Pancreas (tissue), 10 donors: ENCODE data around the gene SLC2A6. TPM values are rescaled to one million over a fixed set of nuclear protein-coding genes. Genes with fewer than 3 reads are reported as not detected.

Source experiments
- ATAC-seq, 4 donors: fragments of 200-7000 bp; cut with Tn5 transposase; one replicate each; pipeline versions ENCODE4 v1.8.0 to v1.9.1; 2020; ENCODE audit warnings: mild to moderate bottlenecking in 4 of 4, moderate library complexity in 4 of 4
- DNase-seq, 6 donors: peaks; one replicate each; pipeline ENCODE4 v3.0.0-alpha.2; 2020
- FAIRE-seq: peaks from 2 replicates; lab custom pipeline; 2012; peaks lifted over from hg19 to GRCh38; lab: Jason Lieb, UNC
- H3K27ac ChIP-seq, 4 donors: fragments of 200-600 bp; sonication (generic); 1 replicate in 3 of 4; 2 replicates in 1 of 4; pipeline versions ENCODE4 v1.5.0 to v1.8.0; 2020
- H3K27me3 ChIP-seq, 4 donors: fragments of 200-600 bp; one replicate each; pipeline ENCODE4 v1.8.0; 2021
- H3K36me3 ChIP-seq, 3 donors: fragments of 200-600 bp; sonication (generic) in 1 of 3; one replicate each; pipeline versions ENCODE4 v1.5.0 to v1.8.0; 2020 to 2021
- H3K4me1 ChIP-seq, 3 donors: fragments of 200-600 bp; one replicate each; pipeline ENCODE4 v1.8.0; 2021
- H3K4me3 ChIP-seq, 4 donors: fragments of 200-600 bp; sonication (generic) in 2 of 4; one replicate each; pipeline versions ENCODE4 v1.5.0 to v1.8.0; 2020 to 2021
- H3K9me3 ChIP-seq, 4 donors: fragments of 200-600 bp; one replicate each; pipeline ENCODE4 v1.8.0; 2021
- WGBS, 2 donors: extraction: QIAGEN DNeasy Blood & Tissue Kit; methylation state at CpG; one replicate each; pipeline ENCODE4 v1.1.7; 2013; 5-methylcytosine and 5-hydroxymethylcytosine counted together
- intact Hi-C, 3 donors: fragments of 100-400 bp; cut with DNase I; formaldehyde crosslinking; loops; one replicate each; pipeline versions ENCODE4 v1.11.1 to v1.14.2; 2022
- polyA plus RNA-seq, 2 donors: library from polyadenylated mRNA; stranded (reverse); fragments of 200-250 nt; gene quantifications; one replicate each; pipeline ENCODE4 v1.2.3, GENCODE V29; 2013
- total RNA-seq, 6 donors: library from RNA; stranded (reverse); fragmentation: NEBNext Ultra II Directional in 4 of 6; extraction: Animal tissue kit (Norgen Biotek cat#: 25700) in 4 of 6; gene quantifications; one replicate each; pipeline versions ENCODE4 v1.2.1 to v1.2.4, GENCODE V29; 2021 to 2023
- TF ChIP-seq, protein P1 (sequence below), 4 donors: fragments of 200-600 bp; sonication (generic) in 3 of 4; IDR thresholded peaks; one replicate each; pipeline versions ENCODE4 v1.5.0 to v1.8.0; 2021; ENCODE audit warnings: antibody characterized with exemption in 4 of 4
- donor health status: healthy with polysubstance abuse.
- donor health status: DM: no; HTN: no; CAD: no; lungs with moderate emphysema.
- donor health status: DM: no; HTN: no; CAD: no.
- donor health status: control.
- donor health status: control.
- donor health status: Bipolar disorder and iron deficiency.
- donor health status: DM: yes; HTN: yes; CAD: no.
- donor health status: DM: no; HTN: no; CAD: no.
- donor health status: DM: no; HTN: no; CAD: no.
- donor health status: DM: yes; HTN: yes; CAD: no.

SLC2A6 gene
- total and polyA plus RNA-seq, 8 donors = 1.1 to 6.7 (median 3.9) TPM

DNA sequence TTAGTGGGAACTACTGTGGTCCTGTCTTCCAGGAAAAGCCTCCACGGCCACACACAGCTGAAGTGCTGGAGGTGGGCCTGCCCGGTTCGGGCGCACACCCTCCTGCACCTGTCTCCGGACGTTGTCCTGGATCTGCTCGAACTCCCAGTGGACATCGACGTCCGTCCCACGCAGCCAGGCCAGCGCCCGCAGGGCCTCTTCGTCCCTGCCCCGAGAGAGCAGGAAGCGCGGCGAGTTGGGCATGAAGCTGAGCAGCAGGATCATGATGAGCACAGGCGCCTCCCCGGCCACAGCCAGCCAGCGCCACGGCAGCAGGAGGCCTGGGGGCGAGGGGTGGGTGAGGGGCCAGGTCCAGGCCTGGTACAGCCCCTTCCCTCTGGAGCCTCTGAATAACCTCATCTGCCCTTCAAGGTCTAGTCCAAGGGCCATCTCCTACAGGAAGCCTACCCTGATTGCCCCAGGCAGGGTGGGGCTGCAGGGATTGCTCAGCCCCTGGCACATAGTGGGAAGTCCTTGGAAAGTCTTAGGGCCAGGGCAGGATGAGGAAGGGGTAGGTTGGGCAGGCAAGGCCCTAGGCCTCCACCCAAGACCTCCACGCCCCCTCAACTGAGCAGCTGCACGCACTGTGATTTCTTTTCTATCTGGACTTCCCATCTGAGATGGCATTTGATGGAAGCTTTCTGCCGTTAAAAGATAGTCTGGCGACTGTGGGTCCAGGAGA lies 3.4 kb downstream of the SLC2A6 start:
- DNase-seq (no peak), ATAC-seq (no peak), FAIRE-seq (no peak)
- Histone ChIP-seq H3K4me3 (no peak overlapping the region), H3K9me3 (no peaks in the 10 kb centered on the region), H3K27ac (no peak overlapping the region), H3K4me1 (peaks cover 0 to 12% (median 0%) of the 10 kb centered on the region in 3 donors), H3K27me3 (no peaks in the 10 kb centered on the region), H3K36me3 (no peaks in the 10 kb centered on the region)
- 86 to 91% methylated on average over 27 of the region's 27 CpGs for WGBS, 2 donors
- TF ChIP-seq, protein P1, sequence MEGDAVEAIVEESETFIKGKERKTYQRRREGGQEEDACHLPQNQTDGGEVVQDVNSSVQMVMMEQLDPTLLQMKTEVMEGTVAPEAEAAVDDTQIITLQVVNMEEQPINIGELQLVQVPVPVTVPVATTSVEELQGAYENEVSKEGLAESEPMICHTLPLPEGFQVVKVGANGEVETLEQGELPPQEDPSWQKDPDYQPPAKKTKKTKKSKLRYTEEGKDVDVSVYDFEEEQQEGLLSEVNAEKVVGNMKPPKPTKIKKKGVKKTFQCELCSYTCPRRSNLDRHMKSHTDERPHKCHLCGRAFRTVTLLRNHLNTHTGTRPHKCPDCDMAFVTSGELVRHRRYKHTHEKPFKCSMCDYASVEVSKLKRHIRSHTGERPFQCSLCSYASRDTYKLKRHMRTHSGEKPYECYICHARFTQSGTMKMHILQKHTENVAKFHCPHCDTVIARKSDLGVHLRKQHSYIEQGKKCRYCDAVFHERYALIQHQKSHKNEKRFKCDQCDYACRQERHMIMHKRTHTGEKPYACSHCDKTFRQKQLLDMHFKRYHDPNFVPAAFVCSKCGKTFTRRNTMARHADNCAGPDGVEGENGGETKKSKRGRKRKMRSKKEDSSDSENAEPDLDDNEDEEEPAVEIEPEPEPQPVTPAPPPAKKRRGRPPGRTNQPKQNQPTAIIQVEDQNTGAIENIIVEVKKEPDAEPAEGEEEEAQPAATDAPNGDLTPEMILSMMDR (IDR thresholded peaks at IDR 0.05) = no peak
- intact Hi-C loops = no loop called here

DNA sequence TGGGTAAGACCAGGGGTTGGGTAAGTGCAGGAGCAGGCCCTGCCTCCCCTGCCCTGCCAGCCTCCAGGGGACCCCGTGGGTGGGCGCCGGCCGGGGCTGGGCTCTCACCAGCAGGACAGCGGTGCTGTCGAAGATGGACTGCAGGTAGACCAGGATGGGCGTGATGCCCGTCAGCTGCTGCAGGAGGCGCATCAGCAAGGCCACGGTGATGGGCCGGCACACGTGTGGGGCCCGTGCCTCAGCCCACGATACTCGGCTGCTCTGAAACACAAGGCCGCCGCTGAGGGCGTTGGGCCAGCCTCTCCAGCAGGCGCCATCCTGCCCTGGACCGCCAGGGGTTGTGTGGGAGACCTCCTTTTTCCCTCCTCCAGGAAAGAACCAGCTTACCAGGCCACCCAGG lies 4.0 kb downstream of the SLC2A6 start:
- Histone ChIP-seq H3K27me3 (no peaks in the 10 kb centered on the region), H3K36me3 (no peaks in the 10 kb centered on the region), H3K4me3 (no peak overlapping the region), H3K4me1 (peaks cover 0 to 12% (median 0%) of the 10 kb centered on the region in 3 donors), H3K27ac (no peak overlapping the region), H3K9me3 (no peaks in the 10 kb centered on the region)
- intact Hi-C loops = no loop called here
- TF ChIP-seq, protein P1 (IDR thresholded peaks at IDR 0.05) = no peak
- ATAC-seq (no peak), DNase-seq (peak in 1 of 6 donors; percentile 59), FAIRE-seq (no peak)
- WGBS, 2 donors = 73 to 77% methylated on average over 20 of the region's 20 CpGs

DNA sequence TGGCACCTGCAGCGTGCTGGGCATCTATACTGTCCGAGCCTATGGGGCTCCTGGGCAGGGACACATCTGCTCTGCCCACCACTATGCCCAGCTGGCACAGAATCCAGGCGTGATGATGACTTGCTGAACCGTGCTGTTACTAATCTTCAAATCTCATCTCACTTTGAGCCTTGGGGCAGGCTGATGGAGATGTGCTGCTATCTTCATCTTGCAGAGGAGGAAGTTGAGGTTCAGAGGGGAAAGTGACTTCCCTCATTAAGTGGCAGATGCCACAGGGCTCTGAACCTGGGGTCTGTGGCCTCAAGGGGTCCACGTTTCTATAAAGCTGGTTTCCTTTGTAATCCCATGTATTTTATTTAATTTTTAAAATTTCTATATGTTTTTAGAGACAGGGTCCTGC lies 4.7 kb downstream of the SLC2A6 start:
- WGBS, 2 donors = 55 to 62% methylated on average over 5 of the region's 5 CpGs
- ATAC-seq = no peak
- peaks cover 0 to 7% (median 0%) of the 10 kb centered on the region in 3 donors for H3K4me1 ChIP-seq
- H3K9me3 ChIP-seq = no peaks in the 10 kb centered on the region
- H3K4me3 ChIP-seq = no peak overlapping the region
- intact Hi-C loops = no loop called here
- H3K27ac ChIP-seq = no peak overlapping the region
- H3K27me3 ChIP-seq = no peaks in the 10 kb centered on the region
- FAIRE-seq = no peak
- no peak for DNase-seq
- TF ChIP-seq, protein P1 (IDR thresholded peaks at IDR 0.05) = no peak
- no peaks in the 10 kb centered on the region for H3K36me3 ChIP-seq

DNA sequence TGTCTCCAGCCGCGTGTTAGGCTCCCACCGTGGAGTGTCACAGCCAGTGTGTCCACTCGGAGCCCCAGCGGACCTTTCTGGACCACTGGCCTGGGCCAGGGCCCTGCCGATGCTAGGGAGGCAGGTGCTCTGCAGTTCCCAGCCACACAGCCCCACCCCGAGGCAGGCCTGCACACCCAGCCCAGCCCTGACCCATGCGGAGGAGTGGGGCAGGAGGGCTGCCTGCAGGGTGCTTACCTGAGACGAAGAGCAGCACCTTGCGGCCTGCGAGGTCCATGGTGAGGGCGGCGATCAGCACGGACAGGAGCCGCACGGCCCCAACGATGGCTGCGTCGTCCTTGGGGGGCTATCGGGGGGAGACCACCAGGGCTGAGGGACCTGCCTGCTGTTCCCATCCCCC lies 5.2 kb downstream of the SLC2A6 start:
- intact Hi-C loops = no loop called here
- no peak overlapping the region for H3K4me3 ChIP-seq
- H3K27me3 ChIP-seq = no peaks in the 10 kb centered on the region
- FAIRE-seq (no peak), DNase-seq (peak in 2 of 6 donors; percentile 54 to 71), ATAC-seq (no peak)
- TF ChIP-seq, protein P1 (IDR thresholded peaks at IDR 0.05) = no peak
- peaks cover 0 to 4% (median 0%) of the 10 kb centered on the region in 3 donors for H3K36me3 ChIP-seq
- H3K27ac ChIP-seq = no peak overlapping the region
- H3K4me1 ChIP-seq = peaks cover 0 to 7% (median 0%) of the 10 kb centered on the region in 3 donors
- no peaks in the 10 kb centered on the region for H3K9me3 ChIP-seq
- WGBS, 2 donors = 77 to 86% methylated on average over 20 of the region's 20 CpGs

DNA sequence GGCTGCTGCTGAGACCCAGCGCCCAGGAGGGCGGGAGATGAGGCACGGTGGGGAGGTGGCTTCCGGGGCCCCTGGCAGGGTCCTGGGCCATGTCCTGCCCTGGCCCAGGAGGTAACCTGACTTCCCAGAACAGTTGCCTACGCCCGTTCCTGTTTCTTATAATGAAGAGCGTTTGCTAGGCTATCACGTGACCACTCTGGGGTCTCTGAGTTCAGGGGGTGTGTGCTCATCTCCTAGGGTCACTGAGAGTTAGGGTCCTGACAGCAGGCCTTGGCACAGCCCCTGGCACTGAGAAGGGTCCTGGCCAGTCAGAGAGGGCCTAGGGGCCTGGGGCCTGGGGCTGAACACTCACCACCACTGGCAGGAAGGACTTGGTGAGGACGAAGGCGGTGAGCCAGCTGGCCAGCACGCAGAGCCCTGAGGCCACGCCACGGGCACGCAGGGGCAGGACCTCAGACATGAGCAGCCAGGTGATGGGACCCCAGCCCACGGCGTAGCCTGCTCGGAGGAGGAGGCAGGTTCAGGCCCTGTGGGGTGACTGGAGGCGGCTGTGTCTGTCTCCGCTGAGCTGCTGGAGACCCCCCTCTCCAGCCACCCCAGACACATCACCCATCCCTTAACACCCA lies 6.0 kb downstream of the SLC2A6 start:
- H3K9me3 ChIP-seq = no peaks in the 10 kb centered on the region
- peak in 1 of 6 donors; percentile 75 for DNase-seq
- FAIRE-seq = no peak
- H3K4me3 ChIP-seq = no peak overlapping the region
- 62 to 66% methylated on average over 18 to 19 of the region's 19 CpGs for WGBS, 2 donors
- peaks cover 0 to 8% (median 0%) of the 10 kb centered on the region in 3 donors for H3K36me3 ChIP-seq
- H3K27me3 ChIP-seq = no peaks in the 10 kb centered on the region
- no peak overlapping the region for H3K27ac ChIP-seq
- intact Hi-C loops = no loop called here
- TF ChIP-seq, protein P1 (IDR thresholded peaks at IDR 0.05) = no peak
- H3K4me1 ChIP-seq = no peaks in the 10 kb centered on the region
- peak in 1 of 4 donors; percentile 3 for ATAC-seq
